Thoracic aorta (tissue), 2 donors: ENCODE results near the gene ELMOD1. TPM values are rescaled to one million over a fixed set of nuclear protein-coding genes. Genes with fewer than 3 reads are reported as not detected.

Experiments
- ATAC-seq: fragments of 150-250 bp; one replicate; pipeline ENCODE4 v1.8.0; 2017; ENCODE audit warnings: low read depth; ENCODE audit not compliant: insufficient number of reproducible peaks, low FRiP score
- DNase-seq: peaks from one replicate; pipeline ENCODE4 v3.0.0-alpha.2; 2020; ENCODE audit warnings: low spot score
- H3K27ac ChIP-seq, 2 donors: fragments of 200-600 bp; sonication (generic); 1 replicate in 1 of 2; 2 replicates in 1 of 2; pipeline ENCODE4 v1.5.1; 2016; ENCODE audit warnings: mild to moderate bottlenecking in 2 of 2, moderate library complexity in 2 of 2
- H3K27me3 ChIP-seq: fragments of 200-600 bp; sonication (generic); replicated peaks from 2 replicates; pipeline ENCODE4 v1.6.0; 2016; ENCODE audit warnings: mild to moderate bottlenecking; ENCODE audit not compliant: insufficient read depth
- H3K36me3 ChIP-seq: fragments of 200-600 bp; sonication (generic); one replicate; pipeline ENCODE4 v1.5.1; 2016
- H3K4me1 ChIP-seq, 2 donors: fragments of 200-600 bp; sonication (generic); 1 replicate in 1 of 2; 2 replicates in 1 of 2; pipeline versions ENCODE4 v1.5.1 to v1.6.0; 2016; ENCODE audit warnings: low read depth in 2 of 2, mild to moderate bottlenecking in 1 of 2; ENCODE audit not compliant: control insufficient read depth in 1 of 2
- H3K4me3 ChIP-seq: fragments of 200-600 bp; sonication (generic); 2 replicates; pipeline ENCODE4 v1.5.1; 2016; ENCODE audit warnings: mild to moderate bottlenecking
- H3K9me3 ChIP-seq: fragments of 200-600 bp; sonication (generic); 2 replicates; pipeline ENCODE4 v1.5.1; 2016
- total RNA-seq, 2 donors: library from RNA; depleted of rRNA; stranded (reverse); fragments of >200 nt; gene quantifications; one replicate each; pipeline versions ENCODE4 v1.1.0 to v1.2.3, GENCODE V29; 2016
- TF ChIP-seq, protein P1 (sequence below): fragments of 200-600 bp; sonication (generic); IDR thresholded peaks from one replicate; pipeline ENCODE4 v1.5.1; 2019; ENCODE audit warnings: antibody characterized with exemption

The ELMOD1 gene
- total RNA-seq, 2 donors from 2014 or later = 3.2 TPM; not detected in 1

DNA sequence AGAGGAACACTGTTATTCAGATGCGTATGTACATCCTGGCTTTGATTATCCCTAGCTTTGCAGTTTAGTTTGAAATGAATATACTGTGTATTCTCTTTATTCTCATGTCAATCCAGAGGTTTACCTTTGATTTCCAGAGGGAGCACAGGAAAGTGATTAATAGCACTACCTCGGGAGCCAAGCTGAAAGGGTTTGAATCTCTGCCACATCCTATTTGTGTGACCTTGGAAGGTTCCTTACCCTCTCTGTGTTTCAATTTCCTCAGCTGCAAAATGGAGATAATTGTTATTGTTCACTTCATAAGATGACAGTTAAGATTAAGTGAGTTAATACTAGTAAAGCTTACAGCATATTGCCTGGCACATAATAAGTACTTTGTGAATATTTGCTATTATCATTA lies 17.9 kb downstream of the ELMOD1 start:
- Histone ChIP-seq H3K27me3 (no peaks in the 10 kb centered on the region), H3K9me3 (no peaks in the 10 kb centered on the region), H3K4me3 (no peak overlapping the region), H3K4me1 (no peaks in the 10 kb centered on the region), H3K36me3 (no peaks in the 10 kb centered on the region), H3K27ac (no peak overlapping the region)
- DNase-seq = no peak
- TF ChIP-seq, protein P1, sequence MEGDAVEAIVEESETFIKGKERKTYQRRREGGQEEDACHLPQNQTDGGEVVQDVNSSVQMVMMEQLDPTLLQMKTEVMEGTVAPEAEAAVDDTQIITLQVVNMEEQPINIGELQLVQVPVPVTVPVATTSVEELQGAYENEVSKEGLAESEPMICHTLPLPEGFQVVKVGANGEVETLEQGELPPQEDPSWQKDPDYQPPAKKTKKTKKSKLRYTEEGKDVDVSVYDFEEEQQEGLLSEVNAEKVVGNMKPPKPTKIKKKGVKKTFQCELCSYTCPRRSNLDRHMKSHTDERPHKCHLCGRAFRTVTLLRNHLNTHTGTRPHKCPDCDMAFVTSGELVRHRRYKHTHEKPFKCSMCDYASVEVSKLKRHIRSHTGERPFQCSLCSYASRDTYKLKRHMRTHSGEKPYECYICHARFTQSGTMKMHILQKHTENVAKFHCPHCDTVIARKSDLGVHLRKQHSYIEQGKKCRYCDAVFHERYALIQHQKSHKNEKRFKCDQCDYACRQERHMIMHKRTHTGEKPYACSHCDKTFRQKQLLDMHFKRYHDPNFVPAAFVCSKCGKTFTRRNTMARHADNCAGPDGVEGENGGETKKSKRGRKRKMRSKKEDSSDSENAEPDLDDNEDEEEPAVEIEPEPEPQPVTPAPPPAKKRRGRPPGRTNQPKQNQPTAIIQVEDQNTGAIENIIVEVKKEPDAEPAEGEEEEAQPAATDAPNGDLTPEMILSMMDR = no peak
- ATAC-seq = no peak

DNA sequence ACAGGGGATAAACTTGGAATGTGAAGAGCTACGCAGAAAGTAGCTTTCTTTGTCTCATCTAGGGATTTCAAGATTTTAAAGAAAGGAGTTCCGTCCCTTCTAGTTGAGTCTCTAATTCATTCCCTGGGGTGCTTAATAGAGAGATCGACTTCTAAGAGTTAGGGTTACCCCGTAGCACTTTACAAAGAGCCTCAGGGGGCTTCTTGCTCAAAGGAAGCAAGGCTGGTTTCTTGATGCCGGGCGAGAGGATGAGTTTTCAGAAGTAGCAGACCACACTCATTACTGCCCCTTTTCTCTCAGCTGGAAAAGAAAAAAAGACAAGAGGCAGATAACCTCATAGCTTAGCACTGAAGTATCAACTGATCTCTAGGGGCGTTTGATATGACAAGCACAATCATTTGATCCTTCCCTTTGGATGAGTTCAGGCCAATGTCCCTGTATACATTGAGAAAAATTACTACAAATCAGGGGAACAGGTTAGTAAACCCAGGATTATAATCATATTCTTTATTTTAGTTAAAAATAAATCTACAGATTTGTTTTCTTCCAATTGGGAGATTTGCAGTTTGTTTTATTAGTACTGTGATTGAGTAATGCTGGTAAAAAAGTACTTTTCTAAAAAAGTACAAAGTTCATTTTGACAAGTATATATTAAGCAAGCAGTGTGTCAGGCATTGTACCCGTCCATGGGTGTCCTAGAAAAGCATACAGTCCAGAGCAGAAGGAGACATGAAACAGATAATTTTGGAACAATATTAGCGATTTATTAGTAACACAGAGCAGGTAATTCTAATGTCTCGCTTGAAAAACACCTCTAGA lies 18.7 kb downstream of the ELMOD1 start:
- no peak overlapping the region for H3K27ac ChIP-seq
- no peak overlapping the region for H3K4me3 ChIP-seq
- no peaks in the 10 kb centered on the region for H3K9me3 ChIP-seq
- no peaks in the 10 kb centered on the region for H3K4me1 ChIP-seq
- no peaks in the 10 kb centered on the region for H3K36me3 ChIP-seq
- H3K27me3 ChIP-seq = no peaks in the 10 kb centered on the region
- TF ChIP-seq, protein P1 = no peak
- DNase-seq (no peak), ATAC-seq (no peak)

DNA sequence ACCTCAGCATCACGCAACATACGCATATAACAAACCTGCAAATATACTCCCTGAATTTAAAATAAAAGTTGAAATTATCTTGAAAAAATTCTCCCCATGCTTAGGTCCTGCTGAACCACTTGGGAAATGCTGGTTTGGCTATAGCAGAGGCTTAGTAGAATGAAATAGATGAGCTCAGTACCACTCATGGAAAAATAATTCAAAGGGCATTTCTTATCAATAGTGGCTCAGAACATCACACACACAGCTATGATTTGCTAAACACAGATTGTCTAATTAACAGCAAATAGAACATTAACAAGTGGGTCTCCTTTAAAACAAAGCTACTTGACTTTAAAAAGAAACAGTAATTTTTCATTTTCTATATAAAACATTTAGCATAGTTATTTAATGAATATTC lies 21.5 kb downstream of the ELMOD1 start:
- no peaks in the 10 kb centered on the region for H3K4me1 ChIP-seq
- TF ChIP-seq, protein P1 = no peak
- no peak overlapping the region for H3K27ac ChIP-seq
- no peaks in the 10 kb centered on the region for H3K9me3 ChIP-seq
- no peaks in the 10 kb centered on the region for H3K36me3 ChIP-seq
- H3K27me3 ChIP-seq = no peaks in the 10 kb centered on the region
- H3K4me3 ChIP-seq = no peak overlapping the region
- DNase-seq = no peak
- no peak for ATAC-seq

DNA sequence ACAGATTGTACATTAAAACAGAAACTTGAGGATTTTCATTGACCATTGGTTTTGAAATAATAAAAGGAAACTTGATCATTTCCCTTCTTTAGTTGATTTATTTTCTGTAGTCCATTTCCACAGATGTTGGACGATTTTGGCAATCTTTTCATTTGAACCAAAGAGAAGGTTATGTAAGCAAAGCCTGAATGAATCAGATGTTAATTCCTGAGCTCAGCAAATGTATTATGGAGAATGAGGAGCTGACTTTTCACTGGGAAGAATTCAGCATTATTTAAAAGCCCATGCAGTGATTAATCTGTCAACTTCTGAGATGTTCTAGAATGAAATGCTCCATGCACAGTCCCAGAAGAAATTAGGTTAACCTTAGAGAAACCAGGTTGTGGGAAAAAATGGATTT lies 29.0 kb downstream of the ELMOD1 start:
- DNase-seq (no peak), ATAC-seq (no peak)
- H3K27me3 ChIP-seq = no peaks in the 10 kb centered on the region
- H3K36me3 ChIP-seq = no peaks in the 10 kb centered on the region
- TF ChIP-seq, protein P1 = no peak
- H3K4me3 ChIP-seq = no peak overlapping the region
- H3K27ac ChIP-seq = no peak overlapping the region
- H3K4me1 ChIP-seq = no peaks in the 10 kb centered on the region
- H3K9me3 ChIP-seq = no peaks in the 10 kb centered on the region

DNA sequence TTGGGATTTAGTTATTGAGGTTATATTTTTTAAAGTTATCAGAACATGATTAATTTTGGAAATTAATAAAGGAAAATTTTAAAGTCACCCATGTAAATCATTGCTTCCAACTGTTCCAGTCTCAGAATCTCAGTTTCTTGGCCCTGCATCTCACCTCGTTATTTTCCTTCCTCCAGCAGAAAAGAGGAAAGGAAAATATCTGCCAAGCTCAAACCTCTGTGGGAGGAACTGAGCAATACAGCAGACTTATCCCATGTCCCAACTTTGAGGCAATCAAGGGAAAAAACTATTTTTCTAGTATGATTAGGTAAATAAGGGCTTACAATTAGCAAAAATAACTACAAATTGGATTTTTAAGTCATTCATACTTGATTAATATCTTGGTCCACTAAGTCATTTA lies 30.1 kb downstream of the ELMOD1 start:
- no peak for ATAC-seq
- Histone ChIP-seq H3K4me3 (no peak overlapping the region), H3K36me3 (no peaks in the 10 kb centered on the region), H3K27me3 (no peaks in the 10 kb centered on the region), H3K4me1 (no peaks in the 10 kb centered on the region), H3K27ac (no peak overlapping the region), H3K9me3 (no peaks in the 10 kb centered on the region)
- no peak for DNase-seq
- TF ChIP-seq, protein P1 = no peak
